Heart left ventricle (tissue), 13 donors: ENCODE data around the gene MAML1.

Experiments used
- POLR2A ChIP-seq, 2 donors: fragments of 450-650 bp; IDR thresholded peaks; one replicate each; pipeline ENCODE4 v1.6.1; 2017; ENCODE audit warnings: antibody characterized with exemption in 2 of 2, mild to moderate bottlenecking in 2 of 2, moderate library complexity in 2 of 2
- TF ChIP-seq, protein P1 (sequence below), 12 donors: fragments of 200-600 bp; sonication (generic) in 4 of 12; IDR thresholded peaks; one replicate each; pipeline versions ENCODE4 v1.5.0 to v1.8.0; 2018 to 2022; ENCODE audit warnings: antibody characterized with exemption in 12 of 12, mild to moderate bottlenecking in 5 of 12
- donor health status: ischemic (EF 13 %, LVEDD 7.1; RV severe dilation, severe dysfunction).
- donor health status: DM: no; HTN: yes; CAD: no.
- donor health status: DM: no; HTN: no; CAD: no.
- donor health status: ischemic (EF 25% LVEDD 6.9; RV normal size, moderate dysfunction).
- donor health status: ischemic (EF 25% LVEDD 5.7; RV mildly dilated, moderate dysfunction).
- donor health status: ischemic (EF 35%, LVEDD 5.7; RV mildly dilated, moderate dysfunction).
- donor health status: nonischemic (EF 11% LVEDD 7.7; RV severe dilation, severe dysfunction).
- donor health status: DM: yes; HTN: yes; CAD: no.
- donor health status: PGD.
- donor health status: ischemic (EF 29% LVEDD 5.4; RV normal size, mild dysfunction).
- donor health status: nonischemic (EF 23%, LVEDD 6.1; RV moderate dilation, normal function).

GRCh38 chr5:179727106-179727505, 5.5 kb upstream of the MAML1 start:
- no peak for TF ChIP-seq POLR2A (IDR thresholded peaks at IDR 0.05)
- TF ChIP-seq, protein P1, sequence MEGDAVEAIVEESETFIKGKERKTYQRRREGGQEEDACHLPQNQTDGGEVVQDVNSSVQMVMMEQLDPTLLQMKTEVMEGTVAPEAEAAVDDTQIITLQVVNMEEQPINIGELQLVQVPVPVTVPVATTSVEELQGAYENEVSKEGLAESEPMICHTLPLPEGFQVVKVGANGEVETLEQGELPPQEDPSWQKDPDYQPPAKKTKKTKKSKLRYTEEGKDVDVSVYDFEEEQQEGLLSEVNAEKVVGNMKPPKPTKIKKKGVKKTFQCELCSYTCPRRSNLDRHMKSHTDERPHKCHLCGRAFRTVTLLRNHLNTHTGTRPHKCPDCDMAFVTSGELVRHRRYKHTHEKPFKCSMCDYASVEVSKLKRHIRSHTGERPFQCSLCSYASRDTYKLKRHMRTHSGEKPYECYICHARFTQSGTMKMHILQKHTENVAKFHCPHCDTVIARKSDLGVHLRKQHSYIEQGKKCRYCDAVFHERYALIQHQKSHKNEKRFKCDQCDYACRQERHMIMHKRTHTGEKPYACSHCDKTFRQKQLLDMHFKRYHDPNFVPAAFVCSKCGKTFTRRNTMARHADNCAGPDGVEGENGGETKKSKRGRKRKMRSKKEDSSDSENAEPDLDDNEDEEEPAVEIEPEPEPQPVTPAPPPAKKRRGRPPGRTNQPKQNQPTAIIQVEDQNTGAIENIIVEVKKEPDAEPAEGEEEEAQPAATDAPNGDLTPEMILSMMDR (IDR thresholded peaks at IDR 0.05): no peak
